Measurements from ENCODE around the gene PTPRU. TPM values are rescaled to one million over a fixed set of nuclear protein-coding genes. Genes with fewer than 3 reads are reported as not detected.

PTPRU gene
- total and polyA plus RNA-seq, 4 donors, result 1.6 to 15.1 (median 6.0) TPM

DNA sequence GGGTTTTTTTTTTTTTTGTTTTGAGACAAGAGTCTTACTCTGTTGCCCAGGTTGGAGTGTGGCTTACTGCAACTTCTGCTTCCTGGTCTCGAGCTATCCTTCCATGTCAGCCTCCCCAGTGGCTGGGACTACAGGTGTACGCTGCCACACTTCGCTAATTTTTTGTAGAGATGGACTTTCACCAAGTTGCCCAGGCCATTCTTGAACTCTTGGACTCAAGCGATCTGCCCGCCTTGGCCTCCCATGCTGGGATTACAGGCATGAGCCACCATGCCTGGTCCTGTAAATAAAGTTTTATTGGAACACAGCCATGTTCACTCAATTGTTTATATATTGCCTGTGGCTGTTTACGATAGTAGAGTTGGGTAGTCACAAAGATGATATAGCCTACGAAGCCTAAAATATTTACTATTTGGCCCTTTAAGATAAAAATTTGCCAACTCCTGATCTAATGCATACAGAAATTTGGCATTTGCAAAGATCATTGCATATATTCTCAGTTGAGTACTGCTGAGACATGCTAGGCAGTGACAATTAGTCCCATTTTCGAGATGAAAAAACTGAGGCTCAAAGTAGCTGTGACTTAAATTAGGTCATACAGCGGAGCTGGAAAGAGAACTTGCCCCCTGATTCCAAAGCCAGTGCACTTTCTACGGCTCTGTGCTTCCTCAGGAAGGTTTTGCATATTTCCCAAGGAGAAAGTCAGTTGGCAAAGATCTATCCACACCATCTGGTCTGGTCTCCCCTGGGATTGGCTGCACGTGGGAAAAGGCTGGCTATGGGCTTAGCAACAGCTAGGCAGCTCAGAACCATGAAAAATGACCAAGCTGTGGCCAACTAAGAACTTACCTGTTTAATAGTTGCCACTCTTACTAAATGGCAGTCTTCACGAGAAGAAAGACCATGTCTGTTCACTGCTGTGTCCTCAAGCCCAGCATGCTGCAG, 25.0 kb upstream of the PTPRU start (continued):
- TF ChIP-seq, protein P1, sequence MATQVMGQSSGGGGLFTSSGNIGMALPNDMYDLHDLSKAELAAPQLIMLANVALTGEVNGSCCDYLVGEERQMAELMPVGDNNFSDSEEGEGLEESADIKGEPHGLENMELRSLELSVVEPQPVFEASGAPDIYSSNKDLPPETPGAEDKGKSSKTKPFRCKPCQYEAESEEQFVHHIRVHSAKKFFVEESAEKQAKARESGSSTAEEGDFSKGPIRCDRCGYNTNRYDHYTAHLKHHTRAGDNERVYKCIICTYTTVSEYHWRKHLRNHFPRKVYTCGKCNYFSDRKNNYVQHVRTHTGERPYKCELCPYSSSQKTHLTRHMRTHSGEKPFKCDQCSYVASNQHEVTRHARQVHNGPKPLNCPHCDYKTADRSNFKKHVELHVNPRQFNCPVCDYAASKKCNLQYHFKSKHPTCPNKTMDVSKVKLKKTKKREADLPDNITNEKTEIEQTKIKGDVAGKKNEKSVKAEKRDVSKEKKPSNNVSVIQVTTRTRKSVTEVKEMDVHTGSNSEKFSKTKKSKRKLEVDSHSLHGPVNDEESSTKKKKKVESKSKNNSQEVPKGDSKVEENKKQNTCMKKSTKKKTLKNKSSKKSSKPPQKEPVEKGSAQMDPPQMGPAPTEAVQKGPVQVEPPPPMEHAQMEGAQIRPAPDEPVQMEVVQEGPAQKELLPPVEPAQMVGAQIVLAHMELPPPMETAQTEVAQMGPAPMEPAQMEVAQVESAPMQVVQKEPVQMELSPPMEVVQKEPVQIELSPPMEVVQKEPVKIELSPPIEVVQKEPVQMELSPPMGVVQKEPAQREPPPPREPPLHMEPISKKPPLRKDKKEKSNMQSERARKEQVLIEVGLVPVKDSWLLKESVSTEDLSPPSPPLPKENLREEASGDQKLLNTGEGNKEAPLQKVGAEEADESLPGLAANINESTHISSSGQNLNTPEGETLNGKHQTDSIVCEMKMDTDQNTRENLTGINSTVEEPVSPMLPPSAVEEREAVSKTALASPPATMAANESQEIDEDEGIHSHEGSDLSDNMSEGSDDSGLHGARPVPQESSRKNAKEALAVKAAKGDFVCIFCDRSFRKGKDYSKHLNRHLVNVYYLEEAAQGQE (IDR thresholded peaks at IDR 0.05), result no peak

DNA sequence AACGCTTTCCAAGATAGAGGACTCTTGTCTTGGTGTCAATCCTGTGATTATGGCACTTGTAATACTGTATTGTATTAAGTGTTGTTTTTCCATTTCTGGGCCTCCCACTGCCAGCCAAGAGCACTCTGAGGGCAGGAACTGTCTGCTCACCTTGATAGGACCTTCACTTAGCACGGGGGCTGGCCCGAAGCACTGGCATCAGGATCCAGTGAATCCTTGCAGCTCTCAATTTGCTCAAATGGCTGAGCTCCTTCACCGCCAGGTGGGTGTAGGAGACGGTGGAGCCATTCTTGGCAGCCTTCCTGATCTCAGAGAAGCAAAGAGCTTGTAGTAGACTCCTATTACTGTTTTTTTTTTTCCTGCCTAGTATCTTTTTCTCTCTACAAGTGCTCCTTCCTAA, 23.3 kb upstream of the PTPRU start:
- H3K27ac ChIP-seq (ENCODE audit: low read depth in 1 of 2, low read length in 2 of 2), result no peak overlapping the region
- H3K36me3 ChIP-seq (ENCODE audit: control insufficient read depth in 4 of 4, insufficient read depth in 3 of 4, low read depth in 1 of 4, low read length in 3 of 4), result peaks cover 4 to 56% (median 18%) of the 10 kb centered on the region in 4 donors
- 96% methylated on average over 5 of the region's 5 CpGs for WGBS
- DNase-seq (ENCODE audit: low spot score), result no peak
- no peaks in the 10 kb centered on the region for H3K27me3 ChIP-seq (ENCODE audit: control insufficient read depth in 4 of 4, insufficient read depth in 4 of 4, low read length in 3 of 4)
- H3K9me3 ChIP-seq (ENCODE audit: control insufficient read depth in 4 of 4, low read length in 3 of 4), result no peaks in the 10 kb centered on the region
- H3K4me3 ChIP-seq (ENCODE audit: low read depth in 1 of 3, low read length in 3 of 3), result no peak overlapping the region
- H3K9ac ChIP-seq (ENCODE audit: low read depth in 1 of 2, low read length in 2 of 2), result no peak overlapping the region
- TF ChIP-seq, protein P2, sequence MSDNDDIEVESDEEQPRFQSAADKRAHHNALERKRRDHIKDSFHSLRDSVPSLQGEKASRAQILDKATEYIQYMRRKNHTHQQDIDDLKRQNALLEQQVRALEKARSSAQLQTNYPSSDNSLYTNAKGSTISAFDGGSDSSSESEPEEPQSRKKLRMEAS (IDR thresholded peaks at IDR 0.05), result no peak
- TF ChIP-seq, protein P3, sequence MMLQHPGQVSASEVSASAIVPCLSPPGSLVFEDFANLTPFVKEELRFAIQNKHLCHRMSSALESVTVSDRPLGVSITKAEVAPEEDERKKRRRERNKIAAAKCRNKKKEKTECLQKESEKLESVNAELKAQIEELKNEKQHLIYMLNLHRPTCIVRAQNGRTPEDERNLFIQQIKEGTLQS (IDR thresholded peaks at IDR 0.05), result no peak
- TF ChIP-seq, protein P4, sequence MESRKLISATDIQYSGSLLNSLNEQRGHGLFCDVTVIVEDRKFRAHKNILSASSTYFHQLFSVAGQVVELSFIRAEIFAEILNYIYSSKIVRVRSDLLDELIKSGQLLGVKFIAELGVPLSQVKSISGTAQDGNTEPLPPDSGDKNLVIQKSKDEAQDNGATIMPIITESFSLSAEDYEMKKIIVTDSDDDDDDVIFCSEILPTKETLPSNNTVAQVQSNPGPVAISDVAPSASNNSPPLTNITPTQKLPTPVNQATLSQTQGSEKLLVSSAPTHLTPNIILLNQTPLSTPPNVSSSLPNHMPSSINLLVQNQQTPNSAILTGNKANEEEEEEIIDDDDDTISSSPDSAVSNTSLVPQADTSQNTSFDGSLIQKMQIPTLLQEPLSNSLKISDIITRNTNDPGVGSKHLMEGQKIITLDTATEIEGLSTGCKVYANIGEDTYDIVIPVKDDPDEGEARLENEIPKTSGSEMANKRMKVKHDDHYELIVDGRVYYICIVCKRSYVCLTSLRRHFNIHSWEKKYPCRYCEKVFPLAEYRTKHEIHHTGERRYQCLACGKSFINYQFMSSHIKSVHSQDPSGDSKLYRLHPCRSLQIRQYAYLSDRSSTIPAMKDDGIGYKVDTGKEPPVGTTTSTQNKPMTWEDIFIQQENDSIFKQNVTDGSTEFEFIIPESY (IDR thresholded peaks at IDR 0.05), result no peak
- TF ChIP-seq GABPA (IDR thresholded peaks at IDR 0.05 in 1 of 2, conservative IDR thresholded peaks at IDR 0.05 in 1 of 2) (no peak), RAD21 (IDR thresholded peaks at IDR 0.05) (no peak), FOXA2 (IDR thresholded peaks at IDR 0.05) (no peak), YY1 (IDR thresholded peaks at IDR 0.05) (no peak), HNF4A (conservative IDR thresholded peaks at IDR 0.05) (no peak), RXRA (IDR thresholded peaks at IDR 0.05) (no peak), NR2F2 (IDR thresholded peaks at IDR 0.05) (no peak), SP1 (IDR thresholded peaks at IDR 0.05) (no peak), FOXA1 (IDR thresholded peaks at IDR 0.05) (no peak), TAF1 (conservative IDR thresholded peaks at IDR 0.05) (no peak), HNF4G (IDR thresholded peaks at IDR 0.05) (no peak), EGR1 (IDR thresholded peaks at IDR 0.05; ENCODE audit: low read depth in 2 of 2) (no peak)
- TF ChIP-seq, protein P1 (IDR thresholded peaks at IDR 0.05), result no peak
- no peaks in the 10 kb centered on the region for H3K4me1 ChIP-seq (ENCODE audit: control insufficient read depth in 4 of 4, insufficient read depth in 4 of 4, low read length in 3 of 4)
